NCI-H128 (cell line): ENCODE measurements around the gene FLOT2.
"Not testable (repeated sequence)": the region's sequence is repeated elsewhere in the genome, so short reads cannot be mapped to it uniquely, and the experiment has no call there.

ENCODE experiments used
- DNase-seq: peaks from one replicate; lab custom pipeline; 2025; ENCODE audit not compliant: unreplicated experiment; lab: John Stamatoyannopoulos, UW

Gene FLOT2, protein sequence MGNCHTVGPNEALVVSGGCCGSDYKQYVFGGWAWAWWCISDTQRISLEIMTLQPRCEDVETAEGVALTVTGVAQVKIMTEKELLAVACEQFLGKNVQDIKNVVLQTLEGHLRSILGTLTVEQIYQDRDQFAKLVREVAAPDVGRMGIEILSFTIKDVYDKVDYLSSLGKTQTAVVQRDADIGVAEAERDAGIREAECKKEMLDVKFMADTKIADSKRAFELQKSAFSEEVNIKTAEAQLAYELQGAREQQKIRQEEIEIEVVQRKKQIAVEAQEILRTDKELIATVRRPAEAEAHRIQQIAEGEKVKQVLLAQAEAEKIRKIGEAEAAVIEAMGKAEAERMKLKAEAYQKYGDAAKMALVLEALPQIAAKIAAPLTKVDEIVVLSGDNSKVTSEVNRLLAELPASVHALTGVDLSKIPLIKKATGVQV

DNA sequence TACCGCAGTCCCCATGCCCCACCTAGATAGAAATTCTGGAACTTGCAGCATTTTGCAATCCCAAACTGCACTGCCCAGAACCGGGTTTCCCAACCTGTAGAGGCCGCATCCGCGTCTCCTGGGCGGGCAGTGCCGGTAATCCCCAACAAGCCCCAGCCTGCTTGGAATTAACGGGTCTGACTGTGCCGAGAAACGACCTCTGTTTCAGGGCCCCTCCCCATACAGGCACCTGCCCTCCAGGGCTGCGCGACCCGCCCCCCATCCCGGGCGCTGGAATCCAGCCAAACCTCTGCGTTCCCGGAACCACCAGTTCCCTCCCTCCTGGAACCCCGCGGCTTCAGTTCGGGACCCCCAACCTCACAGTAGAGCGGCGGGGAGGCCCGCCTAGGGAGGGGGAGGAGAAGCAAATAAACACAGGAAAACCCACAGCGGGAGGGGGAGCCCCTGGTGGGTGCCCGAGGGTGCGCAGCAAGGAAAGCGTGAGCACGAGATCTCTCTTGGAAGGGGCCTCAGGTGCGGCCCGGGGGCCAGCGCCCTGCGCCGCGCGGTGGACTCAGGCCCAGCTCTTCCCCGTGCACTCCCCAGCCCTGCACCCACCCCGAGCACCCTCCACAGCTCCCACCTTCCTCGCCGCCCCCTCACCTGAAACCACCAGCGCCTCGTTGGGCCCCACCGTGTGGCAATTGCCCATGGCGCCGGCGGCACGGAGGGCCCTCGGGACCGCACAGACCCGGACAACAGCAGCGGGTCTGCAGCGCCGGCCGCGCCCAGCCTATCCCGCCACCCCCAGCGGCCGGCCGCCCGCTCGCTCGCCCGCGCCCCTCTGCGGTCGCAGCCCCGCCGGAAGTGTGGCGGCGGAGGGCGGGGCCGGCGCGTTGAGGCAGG is at the start of gene FLOT2:
Gene FLOT2, minus strand, starts transcription at position 850 of the 885 bp plus-strand sequence. Its CDS starts 159 bp downstream, at position 691.
- peak; percentile 12 for DNase-seq

DNA sequence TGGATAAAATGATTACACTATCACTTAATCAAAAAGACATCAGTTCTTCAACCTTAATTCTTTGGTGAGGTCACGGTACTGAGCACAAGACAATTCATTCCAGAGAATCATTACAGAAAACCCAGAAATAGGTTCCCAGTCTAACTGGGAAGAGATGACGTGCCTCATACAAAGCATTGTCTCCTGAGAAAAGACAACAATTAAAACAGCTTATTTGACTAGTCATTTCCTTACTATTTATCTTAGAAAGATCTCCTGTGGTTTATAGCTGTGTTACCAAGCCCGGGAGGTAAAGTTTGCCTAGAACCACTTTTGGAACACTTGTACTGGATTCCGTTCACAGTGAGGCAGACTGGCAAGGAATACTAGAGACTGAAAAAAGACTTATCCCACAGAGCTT is 48.7 kb upstream of the FLOT2 start:
- no peak for DNase-seq

DNA sequence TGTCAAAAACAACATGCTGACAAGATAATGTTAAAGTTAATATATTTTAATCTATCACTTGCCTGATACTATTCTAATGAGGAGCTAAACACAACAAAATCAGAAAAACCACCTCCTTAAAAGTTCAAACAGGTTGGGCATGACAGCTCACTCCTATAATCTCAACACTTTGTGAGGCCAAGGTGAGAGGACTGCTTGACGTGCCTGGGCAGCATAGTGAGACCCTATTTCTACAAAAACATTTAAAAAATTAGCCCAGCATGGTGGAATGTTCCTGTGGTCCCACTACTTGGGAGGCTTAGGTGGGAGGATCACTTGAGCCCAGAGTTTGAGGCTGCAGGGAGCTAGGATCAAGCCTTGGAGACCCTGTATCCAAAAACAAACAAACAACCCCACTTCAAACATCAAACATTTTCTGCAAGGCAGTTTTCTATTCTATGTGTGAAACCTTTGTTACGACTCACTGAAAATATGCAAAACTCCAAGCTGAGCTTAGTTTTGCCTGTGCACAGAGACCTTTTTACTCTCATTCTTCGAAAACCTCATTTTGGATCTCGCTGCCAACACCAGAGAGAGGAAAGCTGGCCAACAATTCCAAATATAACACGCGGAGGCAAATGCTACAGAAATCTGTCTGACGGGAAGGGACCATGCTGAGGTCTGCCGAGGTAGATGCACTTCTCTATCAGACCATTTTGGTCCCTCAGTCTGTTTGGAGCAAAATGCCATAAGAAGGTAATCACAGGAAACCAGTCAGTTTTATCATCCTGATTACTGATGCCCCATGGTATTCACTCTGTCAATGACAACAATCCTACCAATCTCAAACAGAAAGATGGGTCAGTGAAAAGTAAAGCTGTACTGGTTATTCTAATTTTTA is 47.6 kb upstream of the FLOT2 start:
- no peak for DNase-seq

DNA sequence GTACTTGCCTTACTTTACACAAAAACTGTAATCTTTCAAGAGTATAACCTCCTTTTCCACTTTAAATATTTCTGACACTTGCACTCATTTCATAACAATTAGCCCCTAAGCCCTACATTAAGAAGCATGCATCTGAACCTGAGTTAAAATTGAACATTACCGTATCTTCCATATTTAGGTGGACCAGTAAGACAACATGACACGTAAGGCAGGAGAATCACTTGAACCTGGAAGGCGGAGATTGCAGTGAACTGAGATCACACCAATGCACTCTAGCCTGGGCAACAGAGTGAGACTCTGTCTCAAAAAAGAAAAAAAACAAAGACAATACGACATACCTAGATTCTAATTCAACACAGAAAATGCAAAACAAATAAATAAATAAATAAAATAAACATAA is 46.8 kb upstream of the FLOT2 start:
- no peak for DNase-seq

DNA sequence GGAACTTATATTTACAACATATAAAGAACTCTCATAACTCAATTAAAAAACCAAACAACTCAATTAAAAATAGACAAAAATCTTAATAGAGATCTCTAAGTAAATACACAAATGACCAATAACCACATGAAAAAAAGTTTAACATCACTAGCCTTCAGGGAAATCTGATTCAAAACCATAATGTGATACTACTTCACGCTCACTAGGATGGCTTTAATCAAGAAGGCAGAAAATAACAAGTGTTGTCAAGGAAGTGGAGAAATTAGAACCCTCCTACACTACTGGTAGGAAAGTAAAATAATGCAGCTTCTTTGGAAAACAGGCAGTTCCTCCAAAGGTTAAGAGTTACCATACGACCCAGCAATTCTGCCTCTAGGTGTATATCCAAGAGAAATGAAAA is 45.4 kb upstream of the FLOT2 start:
- no peak for DNase-seq

DNA sequence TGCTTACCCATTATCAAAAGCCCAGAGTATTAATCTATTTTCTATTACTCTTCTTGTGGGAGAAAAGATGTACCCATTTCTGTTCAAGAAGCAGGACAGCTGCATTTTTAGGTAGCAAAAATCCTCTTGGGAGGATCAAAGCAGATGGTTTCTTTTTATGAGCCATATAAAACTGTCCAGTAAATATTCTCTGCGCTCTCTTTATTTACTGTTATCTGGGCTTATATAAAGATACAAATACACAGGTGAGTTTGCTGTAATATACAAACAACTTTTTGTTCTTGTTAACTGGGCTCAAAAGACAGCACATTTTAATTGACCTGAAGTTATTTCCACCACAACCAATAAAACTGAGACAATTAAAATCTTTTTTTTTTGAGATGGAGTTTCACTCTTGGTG is 43.7 kb upstream of the FLOT2 start:
- DNase-seq, result no peak

DNA sequence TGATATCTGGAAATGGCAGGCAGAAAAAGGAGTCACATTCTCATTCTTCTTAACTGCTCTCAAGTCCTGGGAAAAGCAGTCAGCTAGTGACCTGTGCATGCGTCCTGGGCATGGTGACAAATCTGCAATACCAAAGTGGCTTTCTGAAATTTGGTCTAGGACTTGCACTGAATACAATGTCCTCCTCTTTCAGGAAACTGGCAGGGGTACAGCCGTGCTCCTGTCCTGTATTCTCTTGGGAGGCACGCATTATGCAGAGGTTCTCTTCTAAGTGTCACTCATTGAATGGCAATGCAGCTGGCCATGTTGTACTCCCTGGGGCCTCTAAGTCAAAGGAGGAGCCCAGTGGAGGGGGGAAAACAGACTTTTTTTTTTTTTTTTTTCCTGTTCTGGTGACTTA is 43.1 kb upstream of the FLOT2 start:
- DNase-seq, result no peak

DNA sequence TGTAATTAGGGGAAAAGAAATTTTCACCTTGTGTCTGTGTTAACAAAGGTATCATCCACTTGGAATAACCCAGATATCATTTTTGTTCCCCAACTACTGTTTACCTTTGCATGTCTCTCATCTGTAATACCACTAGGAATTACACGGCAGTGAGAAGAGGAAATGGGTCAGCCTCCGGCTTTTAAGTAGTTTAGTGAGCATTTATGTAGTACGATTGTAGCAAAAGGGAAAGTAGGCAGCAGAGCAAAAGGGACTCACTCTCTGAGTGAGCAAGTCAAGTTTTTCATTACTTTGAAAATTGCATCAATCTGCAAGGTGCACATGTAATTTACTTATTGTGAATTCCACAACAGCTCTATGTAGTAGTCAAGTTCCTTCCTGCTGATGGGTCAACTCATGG is 42.6 kb upstream of the FLOT2 start:
- DNase-seq, result no peak

DNA sequence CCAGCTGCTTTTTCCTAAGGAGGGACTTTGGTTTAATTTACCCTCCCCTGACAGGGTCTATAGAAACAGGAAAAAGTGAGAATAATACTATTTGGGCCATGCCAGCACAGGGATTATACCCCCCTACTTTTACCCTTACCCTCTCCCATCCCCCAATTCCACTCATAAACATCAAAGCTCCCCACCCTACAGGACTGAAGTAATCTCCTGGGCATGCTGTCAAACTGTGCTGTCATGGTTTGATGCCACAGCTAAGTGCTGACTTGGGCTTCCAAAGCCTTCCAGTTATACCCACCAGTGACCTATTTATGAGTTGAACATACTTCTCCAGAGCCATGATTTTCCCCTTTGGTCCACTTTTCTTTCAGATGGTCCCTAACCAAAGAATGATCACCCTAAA is 41.0 kb upstream of the FLOT2 start:
- DNase-seq, result no peak

DNA sequence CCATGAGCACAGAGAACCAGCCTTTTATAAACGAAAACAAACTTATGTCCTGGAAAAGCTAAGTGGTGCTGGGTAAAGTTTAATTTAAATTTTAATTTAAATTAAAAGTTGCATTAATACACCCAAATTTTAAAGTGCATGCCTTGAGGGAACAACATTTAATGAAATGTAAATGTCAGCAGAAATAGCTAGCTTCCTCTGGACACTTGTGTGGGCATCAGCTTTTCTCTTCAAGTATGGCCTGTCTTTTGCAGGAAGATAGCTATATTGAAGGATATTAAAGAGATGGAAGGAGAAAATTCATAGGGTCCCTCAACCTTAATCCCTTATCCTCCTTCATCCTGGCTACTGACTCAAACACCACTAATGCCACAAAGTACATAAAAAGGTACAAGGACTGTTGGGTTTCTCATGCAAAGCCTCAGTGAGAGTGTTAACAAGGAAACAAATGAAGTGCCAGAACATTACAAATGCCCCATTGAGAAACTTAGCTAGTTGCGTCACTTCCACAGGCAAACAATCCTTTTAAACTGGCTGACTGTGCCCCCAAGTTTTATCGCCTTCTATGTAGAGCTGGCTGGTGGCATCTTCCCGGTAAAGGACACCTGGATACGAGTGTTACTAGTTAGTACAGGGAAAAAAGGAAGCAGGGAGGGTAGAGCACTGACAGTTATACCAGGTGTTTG is 39.7 kb upstream of the FLOT2 start:
- DNase-seq, result no peak

DNA sequence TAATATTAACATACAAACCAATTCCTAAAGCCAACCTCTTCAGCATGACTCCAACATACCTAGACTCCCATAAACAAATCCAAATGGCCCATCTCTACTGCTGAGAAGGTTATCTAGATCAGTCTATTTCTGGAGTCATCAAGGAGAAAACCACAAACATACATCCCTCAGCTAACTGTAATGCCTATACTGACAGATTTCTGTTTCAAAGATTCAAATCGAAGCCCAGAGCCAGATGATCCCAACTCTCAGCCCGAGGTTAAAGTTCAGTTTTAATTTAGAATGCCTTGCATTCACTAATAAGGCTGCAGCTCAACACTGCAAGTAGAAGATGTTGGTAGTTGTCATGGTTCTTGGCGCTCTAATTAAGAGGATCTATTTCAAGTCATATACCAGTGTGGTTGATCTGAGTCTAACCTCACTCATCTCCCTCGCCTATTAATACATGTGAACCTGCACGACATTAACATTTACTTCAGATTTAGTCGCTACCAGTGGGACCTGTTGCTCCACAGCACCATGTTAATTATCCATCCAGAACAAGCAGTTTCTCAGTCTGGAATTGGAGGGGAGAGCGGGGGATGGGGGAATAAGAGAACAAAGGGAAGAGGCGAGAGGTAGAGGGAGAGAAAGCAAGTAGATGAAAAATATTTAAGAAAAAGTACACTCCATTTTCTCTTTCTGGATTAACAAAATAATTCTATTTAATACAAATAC is 38.4 kb upstream of the FLOT2 start:
- no peak for DNase-seq

DNA sequence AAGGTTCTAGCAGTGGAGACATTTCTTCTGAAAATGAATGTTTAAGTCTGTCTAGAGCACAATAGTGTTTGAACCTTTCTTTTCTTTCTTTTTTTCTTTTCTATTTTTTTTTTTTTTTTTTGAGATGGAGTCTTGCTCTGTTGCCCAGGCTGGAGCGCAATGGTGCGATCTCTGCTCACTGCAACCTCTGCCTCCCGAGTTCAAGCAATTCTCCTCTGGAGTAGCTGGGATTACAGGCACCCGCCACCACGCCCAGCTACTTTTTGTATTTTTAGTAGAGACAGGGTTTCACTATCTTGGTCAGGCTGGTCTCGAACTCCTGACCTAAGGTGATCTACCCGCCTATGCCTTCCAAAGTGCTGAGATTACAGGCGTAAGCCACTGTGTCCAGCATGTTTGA is 37.0 kb upstream of the FLOT2 start:
- not testable (repeated sequence) for DNase-seq

DNA sequence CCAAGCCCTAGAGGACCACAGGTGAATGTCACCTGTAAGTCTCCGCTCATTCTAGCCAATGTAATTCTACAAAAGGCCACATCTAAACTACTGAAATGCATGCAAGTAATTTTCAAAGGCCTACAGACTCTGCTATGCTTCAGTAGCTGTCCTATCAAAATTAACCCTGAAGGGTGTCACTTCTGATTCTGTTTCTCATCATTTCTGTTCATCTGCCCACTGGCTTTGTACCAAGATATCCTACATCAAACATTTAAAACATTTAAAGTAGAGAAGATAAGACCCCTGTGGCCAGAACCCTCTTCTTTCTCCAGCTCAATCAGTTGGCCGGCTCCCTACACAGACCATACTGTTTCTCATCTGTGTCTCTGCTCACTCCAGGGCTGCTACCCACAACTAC is 32.3 kb upstream of the FLOT2 start:
- DNase-seq, result no peak

DNA sequence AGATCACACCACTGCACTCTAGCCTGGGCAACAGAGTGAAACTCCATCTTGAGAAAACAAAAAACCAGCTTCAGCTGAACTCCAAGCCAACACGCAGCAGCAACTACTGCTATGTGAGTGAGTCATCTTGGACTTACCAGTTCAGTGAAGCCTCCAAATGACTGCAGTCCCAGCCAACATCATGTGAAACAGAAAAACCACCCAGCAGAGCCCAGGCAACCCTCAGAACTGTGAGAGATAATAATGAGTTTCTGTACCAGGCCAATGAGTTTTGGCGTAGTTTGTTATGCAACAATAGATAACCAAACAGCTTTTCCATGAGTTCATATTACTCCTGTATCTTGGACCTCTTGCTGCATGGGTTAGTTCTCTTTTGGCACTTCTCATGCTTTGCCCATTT is 30.5 kb upstream of the FLOT2 start:
- DNase-seq, result no peak

DNA sequence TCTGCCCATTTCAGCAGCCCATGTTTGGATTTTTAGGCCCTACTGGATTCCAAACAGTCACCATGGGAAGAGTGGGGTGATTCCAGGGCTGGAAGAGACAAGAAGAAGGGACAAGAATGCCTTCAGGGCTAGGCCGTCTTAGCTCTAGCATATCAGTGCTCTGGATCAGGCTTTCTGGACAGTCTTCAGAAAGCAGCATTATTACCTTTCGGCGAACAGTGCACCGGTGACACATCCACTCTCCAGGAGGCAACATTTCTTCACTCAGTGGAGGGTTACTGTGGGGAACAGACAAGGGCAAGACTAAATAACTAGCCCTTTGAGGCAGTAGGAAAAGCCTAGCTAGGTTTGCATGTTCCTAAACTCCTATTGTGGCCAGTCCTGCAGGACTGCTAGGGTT is 29.3 kb upstream of the FLOT2 start:
- no peak for DNase-seq

DNA sequence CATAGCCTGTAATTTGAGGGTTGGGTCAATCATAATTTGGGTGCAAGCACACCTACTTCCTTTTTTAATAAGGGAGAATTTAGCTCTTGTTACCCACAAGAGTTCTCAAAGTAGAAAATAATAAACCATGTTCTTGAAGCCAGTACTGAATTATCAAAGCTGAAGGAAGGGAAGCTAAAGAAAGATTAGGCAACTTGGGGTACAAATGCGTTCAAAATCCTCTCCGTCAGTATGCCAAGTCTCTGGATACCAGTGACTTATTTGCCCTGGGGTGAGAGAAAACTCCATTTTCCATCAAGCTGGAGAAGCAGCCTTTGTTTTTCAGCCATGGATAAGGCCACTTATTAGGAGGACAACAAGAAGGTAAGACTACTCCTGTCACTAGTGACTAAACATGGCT is 28.8 kb upstream of the FLOT2 start:
- DNase-seq, result no peak

DNA sequence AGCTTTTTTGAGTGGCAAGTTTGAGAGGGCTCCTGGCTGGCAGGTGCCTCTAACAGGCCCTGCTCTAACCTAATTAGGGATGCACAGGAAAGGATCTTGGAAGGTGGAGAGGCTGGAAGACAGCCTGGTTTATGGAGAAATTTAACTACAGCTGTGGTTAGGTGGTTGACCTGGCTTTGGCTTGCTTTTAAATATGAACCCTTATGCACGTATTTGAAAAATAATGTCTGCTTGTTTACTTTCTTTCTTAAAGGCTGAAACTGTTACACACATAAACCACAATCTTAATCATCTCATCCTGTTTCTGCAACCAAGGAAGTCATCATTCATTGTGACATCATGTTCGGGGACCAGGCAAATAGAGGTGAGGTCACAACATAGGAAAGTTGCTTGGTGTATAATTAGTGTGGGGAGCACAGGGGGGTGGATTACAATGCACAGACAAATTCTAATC is 28.4 kb upstream of the FLOT2 start:
- DNase-seq, result no peak

DNA sequence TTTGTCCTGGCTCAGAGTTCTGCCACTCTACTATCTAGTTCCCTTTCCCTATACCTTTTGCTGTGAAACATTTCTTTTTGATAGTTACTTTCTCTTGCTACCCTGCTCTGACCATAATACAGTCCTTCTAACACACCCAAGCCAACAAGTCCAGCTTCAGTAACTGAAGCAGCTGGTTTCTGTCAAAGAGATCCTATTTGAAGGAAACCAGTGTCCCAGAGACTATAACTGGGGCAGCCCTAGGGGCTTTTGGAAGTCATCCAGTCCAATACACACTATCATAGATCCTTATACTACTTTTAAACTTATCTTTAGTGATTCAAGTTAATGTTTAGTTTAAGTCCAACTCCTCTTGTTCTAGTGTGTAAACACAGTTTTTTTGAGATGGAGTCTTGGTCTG is 22.7 kb upstream of the FLOT2 start:
- no peak for DNase-seq

DNA sequence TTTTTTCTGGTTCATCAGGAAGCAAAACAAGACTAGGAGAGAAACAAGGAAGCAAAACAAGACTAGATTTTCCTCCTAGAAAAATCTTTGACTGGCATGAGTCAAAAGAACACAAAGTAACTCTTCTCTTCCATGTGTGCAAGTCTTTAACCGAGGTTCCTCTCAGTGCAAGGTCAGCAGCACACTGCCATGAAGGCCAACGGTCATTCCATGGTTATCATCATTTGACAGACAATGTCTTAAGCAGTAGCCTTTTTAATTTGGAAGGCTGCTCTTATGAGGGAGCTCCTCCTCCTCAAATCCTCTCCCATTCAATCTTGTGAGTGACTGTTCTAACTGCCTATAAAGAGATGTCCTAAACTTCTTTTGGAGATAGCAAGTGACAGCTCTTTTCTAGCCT is 20.8 kb upstream of the FLOT2 start:
- no peak for DNase-seq

DNA sequence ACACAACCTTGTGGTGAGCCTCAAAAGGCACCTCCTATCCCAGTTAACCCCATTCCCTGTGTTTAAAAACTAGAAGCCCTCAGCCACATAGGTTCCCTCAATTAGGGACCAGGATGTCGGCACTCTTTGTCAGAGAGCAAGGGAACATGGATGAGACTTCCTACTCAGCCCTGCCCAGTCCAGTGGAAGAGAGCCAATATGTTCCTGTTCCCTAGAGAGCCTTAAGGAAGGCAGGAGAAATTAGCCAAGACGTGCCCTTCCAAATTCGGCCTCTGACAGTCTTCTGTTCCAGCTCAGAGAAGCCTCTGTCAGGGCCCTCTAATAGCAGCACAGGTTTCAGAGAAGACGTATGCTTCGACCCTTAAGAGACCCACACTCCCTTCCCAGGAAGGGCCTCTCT is 19.9 kb upstream of the FLOT2 start:
- no peak for DNase-seq
